ENCODE data around the gene ELMO1. TPM values are rescaled to one million over a fixed set of nuclear protein-coding genes. Genes with fewer than 3 reads are reported as not detected.

Gene ELMO1
- total and polyA plus RNA-seq, 2 experiments from 2014 or later: 19.7 to 28.7 TPM

GRCh38 chr7:37372750-37373149 is 75.9 kb downstream of the ELMO1 start:
- 60% methylated on average over 3 of the region's 3 CpGs for WGBS (ENCODE audit: low lambda C conversion rate, missing lambda C conversion rate)
- no peak for TF ChIP-seq EZH2phosphoT487 (IDR thresholded peaks at IDR 0.05; ENCODE audit: low read depth, severe bottlenecking, unreplicated experiment)
- H4K20me1 ChIP-seq (ENCODE audit: insufficient read depth, poor library complexity, severe bottlenecking): no peaks in the 10 kb centered on the region

GRCh38 chr7:37371755-37372154 is 76.9 kb downstream of the ELMO1 start:
- H3K27me3 ChIP-seq: no peaks in the 10 kb centered on the region
- no peak for DNase-seq (ENCODE audit: low spot score)
- no peaks in the 10 kb centered on the region for H3K9me3 ChIP-seq (ENCODE audit: low read depth)
- H4K20me1 ChIP-seq (ENCODE audit: insufficient read depth, poor library complexity, severe bottlenecking): no peaks in the 10 kb centered on the region
- H3K4me1 ChIP-seq (ENCODE audit: insufficient read depth): peaks cover 14% of the 10 kb centered on the region
- H3K27ac ChIP-seq: no peak overlapping the region
- TF ChIP-seq EZH2phosphoT487 (IDR thresholded peaks at IDR 0.05; ENCODE audit: low read depth, severe bottlenecking, unreplicated experiment) (no peak), EZH2 (IDR thresholded peaks at IDR 0.05; ENCODE audit: borderline replicate concordance) (no peak)
- TF ChIP-seq, protein P1, sequence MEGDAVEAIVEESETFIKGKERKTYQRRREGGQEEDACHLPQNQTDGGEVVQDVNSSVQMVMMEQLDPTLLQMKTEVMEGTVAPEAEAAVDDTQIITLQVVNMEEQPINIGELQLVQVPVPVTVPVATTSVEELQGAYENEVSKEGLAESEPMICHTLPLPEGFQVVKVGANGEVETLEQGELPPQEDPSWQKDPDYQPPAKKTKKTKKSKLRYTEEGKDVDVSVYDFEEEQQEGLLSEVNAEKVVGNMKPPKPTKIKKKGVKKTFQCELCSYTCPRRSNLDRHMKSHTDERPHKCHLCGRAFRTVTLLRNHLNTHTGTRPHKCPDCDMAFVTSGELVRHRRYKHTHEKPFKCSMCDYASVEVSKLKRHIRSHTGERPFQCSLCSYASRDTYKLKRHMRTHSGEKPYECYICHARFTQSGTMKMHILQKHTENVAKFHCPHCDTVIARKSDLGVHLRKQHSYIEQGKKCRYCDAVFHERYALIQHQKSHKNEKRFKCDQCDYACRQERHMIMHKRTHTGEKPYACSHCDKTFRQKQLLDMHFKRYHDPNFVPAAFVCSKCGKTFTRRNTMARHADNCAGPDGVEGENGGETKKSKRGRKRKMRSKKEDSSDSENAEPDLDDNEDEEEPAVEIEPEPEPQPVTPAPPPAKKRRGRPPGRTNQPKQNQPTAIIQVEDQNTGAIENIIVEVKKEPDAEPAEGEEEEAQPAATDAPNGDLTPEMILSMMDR (IDR thresholded peaks at IDR 0.05; ENCODE audit: poor library complexity): no peak
- H3K36me3 ChIP-seq (replicated peaks; ENCODE audit: insufficient read depth, low read depth): no peaks in the 10 kb centered on the region
- 57% methylated on average over 5 of the region's 5 CpGs for WGBS (ENCODE audit: low lambda C conversion rate, missing lambda C conversion rate)
- H3K9me2 ChIP-seq (replicated peaks; ENCODE audit: insufficient read depth): no peaks in the 10 kb centered on the region
- H3K79me2 ChIP-seq: no peaks in the 10 kb centered on the region
- no peak overlapping the region for H3K4me2 ChIP-seq
- H2AFZ ChIP-seq: no peak overlapping the region
- no peak overlapping the region for H3K4me3 ChIP-seq

More at GRCh38 chr7:37372750-37373149, 75.9 kb downstream of the ELMO1 start:
- no peaks in the 10 kb centered on the region for H3K36me3 ChIP-seq (replicated peaks; ENCODE audit: insufficient read depth, low read depth)
- H3K9me3 ChIP-seq (ENCODE audit: low read depth): no peaks in the 10 kb centered on the region
- H3K4me1 ChIP-seq (ENCODE audit: insufficient read depth): peaks cover 12% of the 10 kb centered on the region
- H3K27ac ChIP-seq: no peak overlapping the region
- H3K79me2 ChIP-seq: no peaks in the 10 kb centered on the region
- H3K27me3 ChIP-seq: no peaks in the 10 kb centered on the region
- H2AFZ ChIP-seq: no peak overlapping the region
- no peaks in the 10 kb centered on the region for H3K9me2 ChIP-seq (replicated peaks; ENCODE audit: insufficient read depth)
- DNase-seq (ENCODE audit: low spot score): no peak
- no peak overlapping the region for H3K4me2 ChIP-seq
- no peak overlapping the region for H3K4me3 ChIP-seq

DNA sequence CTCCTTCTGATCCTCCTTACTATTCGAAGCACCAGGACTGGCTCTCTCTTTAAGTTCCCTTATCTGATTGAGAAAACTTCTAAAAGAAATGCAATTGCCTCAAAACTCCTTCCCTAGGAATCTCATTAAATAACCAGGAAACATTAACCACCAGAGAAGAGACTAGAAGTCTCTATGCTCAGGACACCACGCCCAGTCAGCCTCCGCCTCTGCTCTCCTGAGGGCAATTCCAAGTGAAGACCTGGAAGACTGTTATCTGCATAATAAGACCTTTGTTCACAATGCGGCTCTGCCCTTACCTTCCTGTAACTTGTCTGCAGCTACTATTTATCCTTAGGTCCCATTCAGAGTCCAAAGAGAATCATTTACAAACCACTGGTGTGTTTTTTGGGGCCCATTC is 78.8 kb downstream of the ELMO1 start:
- 13% methylated on average over 4 of the region's 4 CpGs for WGBS (ENCODE audit: low lambda C conversion rate, missing lambda C conversion rate)
- H4K20me1 ChIP-seq (ENCODE audit: insufficient read depth, poor library complexity, severe bottlenecking): no peaks in the 10 kb centered on the region
- no peak overlapping the region for H2AFZ ChIP-seq
- no peaks in the 10 kb centered on the region for H3K36me3 ChIP-seq (replicated peaks; ENCODE audit: insufficient read depth, low read depth)
- peak; percentile 70 for DNase-seq (ENCODE audit: low spot score)
- H3K4me2 ChIP-seq: no peak overlapping the region
- H3K4me3 ChIP-seq: no peak overlapping the region
- no peaks in the 10 kb centered on the region for H3K9me3 ChIP-seq (ENCODE audit: low read depth)
- no peak overlapping the region for H3K27ac ChIP-seq
- peaks cover 19% of the 10 kb centered on the region for H3K4me1 ChIP-seq (ENCODE audit: insufficient read depth)
- H3K79me2 ChIP-seq: no peaks in the 10 kb centered on the region
- H3K9me2 ChIP-seq (replicated peaks; ENCODE audit: insufficient read depth): no peaks in the 10 kb centered on the region
- TF ChIP-seq, protein P1 (IDR thresholded peaks at IDR 0.05; ENCODE audit: poor library complexity): no peak
- TF ChIP-seq EZH2 (IDR thresholded peaks at IDR 0.05; ENCODE audit: borderline replicate concordance): no peak
- TF ChIP-seq EZH2phosphoT487 (IDR thresholded peaks at IDR 0.05; ENCODE audit: low read depth, severe bottlenecking, unreplicated experiment): no peak
- no peaks in the 10 kb centered on the region for H3K27me3 ChIP-seq

- no peak for TF ChIP-seq EZH2 (IDR thresholded peaks at IDR 0.05; ENCODE audit: borderline replicate concordance)
- TF ChIP-seq EZH2phosphoT487 (IDR thresholded peaks at IDR 0.05; ENCODE audit: low read depth, severe bottlenecking, unreplicated experiment): no peak
- TF ChIP-seq, protein P1 (IDR thresholded peaks at IDR 0.05; ENCODE audit: poor library complexity): no peak
- peak overlapping the region; percentile 29 for H3K4me2 ChIP-seq
- no peaks in the 10 kb centered on the region for H3K9me2 ChIP-seq (replicated peaks; ENCODE audit: insufficient read depth)
- H3K9me3 ChIP-seq (ENCODE audit: low read depth): no peaks in the 10 kb centered on the region
- H3K27ac ChIP-seq: peak overlapping the region; percentile 15
- H3K4me3 ChIP-seq: no peak overlapping the region
- no peaks in the 10 kb centered on the region for H3K36me3 ChIP-seq (replicated peaks; ENCODE audit: insufficient read depth, low read depth)
- no peaks in the 10 kb centered on the region for H3K27me3 ChIP-seq
- no peaks in the 10 kb centered on the region for H4K20me1 ChIP-seq (ENCODE audit: insufficient read depth, poor library complexity, severe bottlenecking)
- WGBS (ENCODE audit: low lambda C conversion rate, missing lambda C conversion rate): 30% methylated on average over 1 of the region's 1 CpG
- DNase-seq (ENCODE audit: low spot score): no peak
- no peaks in the 10 kb centered on the region for H3K79me2 ChIP-seq
- peaks cover 19% of the 10 kb centered on the region for H3K4me1 ChIP-seq (ENCODE audit: insufficient read depth)
- H2AFZ ChIP-seq: no peak overlapping the region
Measured at GRCh38 chr7:37368540-37368939, 80.1 kb downstream of the ELMO1 start.

Measured in hepatocyte (in vitro differentiated cells).